A673 (cell line): ENCODE data around the gene SH3PXD2B. TPM values are rescaled to one million over a fixed set of nuclear protein-coding genes. Genes with fewer than 3 reads are reported as not detected.

Experiments
- BruUV-seq: library from RNA; stranded (reverse); fragments of 400-500 nt; replicated peaks from 2 replicates; lab custom pipeline; 2021; lab: Mats Ljungman, UMichigan
- CTCF ChIA-PET: fragments of 300-600 bp; sonication (Branson Sonifier 250); formaldehyde crosslinking; loops from one replicate; lab custom pipeline; 2022; ENCODE audit warnings: antibody characterized with exemption; lab: Charles Lee
- POLR2A ChIA-PET: fragments of 300-600 bp; sonication (Branson Sonifier 250); formaldehyde crosslinking; loops from one replicate; lab custom pipeline; 2022; ENCODE audit warnings: antibody characterized with exemption; ENCODE audit not compliant: low non-redundant PET; lab: Charles Lee
- DNase-seq: peaks from one replicate; pipeline ENCODE4 v3.0.0-alpha.2; 2015; ENCODE audit warnings: low spot score
- H3K27ac ChIP-seq: fragments of 200-600 bp; sonication (generic); 2 replicates; pipeline ENCODE4 v1.5.1; 2016; ENCODE audit warnings: mixed run types, low read depth, mild to moderate bottlenecking, mixed read lengths, antibody characterized with exemption, low read length; ENCODE audit not compliant: poor library complexity, severe bottlenecking
- H3K27me3 ChIP-seq: fragments of 200-600 bp; sonication (generic); replicated peaks from 2 replicates; pipeline ENCODE4 v1.6.1; 2017; ENCODE audit warnings: mixed run types, low read depth, mild to moderate bottlenecking, mixed read lengths, antibody characterized with exemption, low read length; ENCODE audit not compliant: insufficient read depth, poor library complexity
- H3K36me3 ChIP-seq: fragments of 200-600 bp; sonication (generic); 2 replicates; pipeline ENCODE4 v1.6.1; 2016; ENCODE audit warnings: mixed run types, mild to moderate bottlenecking, mixed read lengths, antibody characterized with exemption, low read length; ENCODE audit not compliant: insufficient read depth, poor library complexity, severe bottlenecking
- H3K4me1 ChIP-seq: fragments of 200-600 bp; sonication (generic); 2 replicates; pipeline ENCODE4 v1.6.1; 2017; ENCODE audit warnings: mixed run types, mild to moderate bottlenecking, mixed read lengths, antibody characterized with exemption, low read length; ENCODE audit not compliant: insufficient read depth, poor library complexity, severe bottlenecking
- H3K4me3 ChIP-seq: fragments of 200-600 bp; sonication (generic); 2 replicates; pipeline ENCODE4 v1.5.1; 2016; ENCODE audit warnings: low read depth, mixed run types, mild to moderate bottlenecking, mixed read lengths, low read length; ENCODE audit not compliant: poor library complexity, severe bottlenecking
- H3K9me3 ChIP-seq: fragments of 200-600 bp; sonication (generic); 2 replicates; pipeline ENCODE4 v1.6.1; 2016; ENCODE audit warnings: mixed run types, low read depth, mild to moderate bottlenecking, mixed read lengths, antibody characterized with exemption, low read length; ENCODE audit not compliant: poor library complexity, severe bottlenecking
- CTCF ChIP-seq: fragments of 300-800, 200-600 bp; sonication (generic); conservative IDR thresholded peaks from 2 replicates; pipeline ENCODE4 v1.5.1; 2017; ENCODE audit warnings: low read depth, mild to moderate bottlenecking, antibody characterized with exemption, low read length, moderate library complexity, mixed read lengths
- EZH2 ChIP-seq: fragments of 200-600 bp; sonication (generic); IDR thresholded peaks from 2 replicates; pipeline ENCODE4 v1.6.1; 2017; ENCODE audit warnings: borderline replicate concordance, low read depth, mild to moderate bottlenecking, mixed read lengths, antibody characterized with exemption, low read length; ENCODE audit not compliant: poor library complexity, severe bottlenecking
- intact Hi-C: fragments of 100-400 bp; cut with micrococcal nuclease; formaldehyde crosslinking; loops from one replicate; pipeline ENCODE4 v1.10.0; 2022; ENCODE audit not compliant: unreplicated experiment
- total RNA-seq: library from RNA; stranded (reverse); gene quantifications from 2 replicates; pipeline ENCODE4 v1.2.3, GENCODE V29; 2021

SH3PXD2B gene
- total RNA-seq, 1 experiment from 2014 or later = 28.1 TPM

- no peak for TF ChIP-seq CTCF
- TF ChIP-seq EZH2 = no peak
- peak; percentile 62 for DNase-seq
- no peaks in the 10 kb centered on the region for H3K36me3 ChIP-seq
- CTCF ChIA-PET = no interaction called here
- H3K9me3 ChIP-seq = no peaks in the 10 kb centered on the region
- H3K27ac ChIP-seq = peak overlapping the region; percentile 30
- no peak overlapping the region for H3K4me3 ChIP-seq
- intact Hi-C loops = no loop called here
- no TSS peak for BruUV-seq
- POLR2A ChIA-PET = no interaction called here
- peaks cover 22% of the 10 kb centered on the region for H3K4me1 ChIP-seq
- no peaks in the 10 kb centered on the region for H3K27me3 ChIP-seq
These were observed 41.5 kb downstream of the SH3PXD2B start for GRCh38 chr5:172412724-172413286.

DNA sequence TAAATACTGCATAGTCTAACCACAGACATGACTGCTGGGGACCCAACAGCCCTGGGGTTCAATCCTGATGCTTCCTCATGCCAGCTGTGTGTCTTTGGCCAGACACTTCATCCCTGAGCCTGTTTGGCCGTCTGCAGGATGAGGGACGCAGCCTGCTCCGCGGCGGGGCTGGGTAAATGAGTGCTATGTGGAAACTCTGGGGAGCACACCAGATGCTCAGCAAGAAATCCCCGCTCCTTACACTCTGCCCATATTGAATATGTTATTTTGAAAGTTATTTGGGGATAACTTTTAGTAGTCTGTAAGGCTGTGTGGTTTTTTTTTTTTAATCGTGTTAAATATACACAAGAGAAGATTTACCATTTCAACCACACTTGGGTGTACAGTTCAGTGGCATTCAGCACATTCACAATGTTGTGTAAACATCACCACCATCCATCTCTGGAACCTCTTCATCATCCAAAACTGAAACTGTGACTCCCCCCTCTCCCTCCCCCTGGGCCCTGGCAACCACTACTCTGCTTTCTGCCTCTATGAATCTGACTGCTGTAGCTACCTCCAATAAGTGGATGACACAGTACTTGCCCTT, 42.7 kb downstream of the SH3PXD2B start:
- Histone ChIP-seq H3K27ac (no peak overlapping the region), H3K9me3 (no peaks in the 10 kb centered on the region), H3K27me3 (no peaks in the 10 kb centered on the region), H3K4me3 (no peak overlapping the region), H3K36me3 (no peaks in the 10 kb centered on the region), H3K4me1 (peaks cover 19% of the 10 kb centered on the region)
- ChIA-PET CTCF (no interaction called here), POLR2A (no interaction called here)
- DNase-seq = no peak
- no TSS peak for BruUV-seq
- intact Hi-C loops = no loop called here
- TF ChIP-seq CTCF = no peak
- TF ChIP-seq EZH2 = no peak

DNA sequence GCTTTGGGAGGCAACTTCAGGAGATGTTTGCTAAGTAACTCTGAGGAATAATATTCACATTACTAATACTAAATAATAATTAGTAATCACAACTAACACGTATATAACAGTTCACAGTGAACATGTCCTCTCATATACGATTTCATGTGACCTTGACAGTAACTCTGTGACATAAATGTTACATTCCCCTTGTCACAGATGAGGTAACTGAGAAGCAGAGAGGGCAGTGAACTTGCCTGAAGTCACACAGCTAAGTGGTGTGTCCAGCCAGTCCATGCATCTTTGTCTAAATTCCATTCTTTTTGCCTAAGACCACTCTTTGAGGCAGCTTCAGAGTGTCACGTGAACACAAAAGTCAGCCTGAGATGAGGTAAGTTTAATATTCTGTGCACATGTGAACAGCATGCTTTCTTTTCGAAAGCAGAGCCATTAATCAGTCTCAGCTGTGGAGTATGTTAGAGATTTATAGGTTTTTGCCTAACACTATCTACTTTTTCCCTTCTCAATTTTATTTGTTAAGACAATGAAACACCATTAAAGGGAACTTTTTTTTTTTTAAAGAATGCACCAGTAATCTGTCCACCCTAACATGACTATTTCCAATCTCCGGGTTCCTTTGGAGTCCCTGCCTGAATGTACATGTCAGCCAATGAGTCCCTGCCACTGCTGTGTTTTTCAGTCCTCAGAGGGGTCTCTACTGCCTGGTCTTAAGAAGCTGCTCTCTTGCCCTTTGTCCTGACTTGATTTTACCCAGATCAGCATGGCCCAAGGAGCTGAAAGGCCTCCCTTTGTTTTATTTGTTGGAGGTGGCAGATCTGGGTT, 43.5 kb downstream of the SH3PXD2B start:
- H3K27me3 ChIP-seq = no peaks in the 10 kb centered on the region
- BruUV-seq = no TSS peak
- peaks cover 19% of the 10 kb centered on the region for H3K4me1 ChIP-seq
- no peak overlapping the region for H3K4me3 ChIP-seq
- TF ChIP-seq CTCF = no peak
- TF ChIP-seq EZH2 = no peak
- H3K36me3 ChIP-seq = no peaks in the 10 kb centered on the region
- no peak overlapping the region for H3K27ac ChIP-seq
- ChIA-PET POLR2A (no interaction called here), CTCF (no interaction called here)
- intact Hi-C loops = no loop called here
- no peak for DNase-seq
- H3K9me3 ChIP-seq = no peaks in the 10 kb centered on the region
